ENCODE measurements around the gene SPTBN1.

DNA sequence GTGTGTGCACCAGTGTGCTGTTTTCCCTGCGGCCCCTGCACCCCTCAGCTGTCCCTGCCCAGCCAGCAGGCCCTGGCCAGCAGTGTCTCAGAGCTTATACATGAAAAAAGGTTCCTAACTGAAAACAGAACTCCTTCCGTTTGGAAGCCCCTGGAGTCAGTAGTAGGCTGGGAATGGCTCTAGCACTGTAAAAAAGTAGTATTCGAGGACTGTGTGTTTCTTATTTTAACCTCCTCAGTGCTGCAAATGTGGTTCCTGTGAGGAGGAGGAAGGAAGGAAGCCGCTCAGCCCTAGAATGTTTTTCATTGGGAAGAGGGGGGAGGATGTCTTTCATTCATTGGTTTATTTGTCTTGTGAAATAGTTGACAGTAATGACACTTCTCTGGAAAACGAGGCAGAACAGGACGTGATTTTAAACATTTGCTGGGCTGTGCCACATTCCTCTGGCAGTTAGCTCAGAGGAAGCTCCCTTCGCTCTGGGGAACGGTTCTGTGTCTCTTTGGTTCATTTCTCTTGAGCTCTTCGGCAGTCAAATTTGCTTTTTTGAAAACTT, 103.5 kb downstream of the SPTBN1 start:
- TF ChIP-seq ZFP30 (CRISPR knock-in tag; IDR thresholded peaks at IDR 0.05) (no peak), ZNF70 (CRISPR knock-in tag; IDR thresholded peaks at IDR 0.05) (no peak), ZFP3 (CRISPR knock-in tag; IDR thresholded peaks at IDR 0.05) (no peak), TSHZ2 (CRISPR knock-in tag; IDR thresholded peaks at IDR 0.05) (no peak), PPARA (CRISPR knock-in tag; IDR thresholded peaks at IDR 0.05; ENCODE audit: borderline replicate concordance) (no peak), RARB (CRISPR knock-in tag; IDR thresholded peaks at IDR 0.05) (no peak), TOX (CRISPR knock-in tag; IDR thresholded peaks at IDR 0.05; ENCODE audit: borderline replicate concordance) (no peak), CREB5 (CRISPR knock-in tag; IDR thresholded peaks at IDR 0.05; ENCODE audit: low read depth) (no peak), ZNF565 (CRISPR knock-in tag; conservative IDR thresholded peaks at IDR 0.05; ENCODE audit: low read depth) (no peak), ESRRG (CRISPR knock-in tag; IDR thresholded peaks at IDR 0.05) (no peak), CSRNP3 (CRISPR knock-in tag; IDR thresholded peaks at IDR 0.05) (no peak), GLIS3 (CRISPR knock-in tag; IDR thresholded peaks at IDR 0.05) (no peak), ZNF8 (CRISPR knock-in tag; IDR thresholded peaks at IDR 0.05) (no peak)
- TF ChIP-seq, protein P1, sequence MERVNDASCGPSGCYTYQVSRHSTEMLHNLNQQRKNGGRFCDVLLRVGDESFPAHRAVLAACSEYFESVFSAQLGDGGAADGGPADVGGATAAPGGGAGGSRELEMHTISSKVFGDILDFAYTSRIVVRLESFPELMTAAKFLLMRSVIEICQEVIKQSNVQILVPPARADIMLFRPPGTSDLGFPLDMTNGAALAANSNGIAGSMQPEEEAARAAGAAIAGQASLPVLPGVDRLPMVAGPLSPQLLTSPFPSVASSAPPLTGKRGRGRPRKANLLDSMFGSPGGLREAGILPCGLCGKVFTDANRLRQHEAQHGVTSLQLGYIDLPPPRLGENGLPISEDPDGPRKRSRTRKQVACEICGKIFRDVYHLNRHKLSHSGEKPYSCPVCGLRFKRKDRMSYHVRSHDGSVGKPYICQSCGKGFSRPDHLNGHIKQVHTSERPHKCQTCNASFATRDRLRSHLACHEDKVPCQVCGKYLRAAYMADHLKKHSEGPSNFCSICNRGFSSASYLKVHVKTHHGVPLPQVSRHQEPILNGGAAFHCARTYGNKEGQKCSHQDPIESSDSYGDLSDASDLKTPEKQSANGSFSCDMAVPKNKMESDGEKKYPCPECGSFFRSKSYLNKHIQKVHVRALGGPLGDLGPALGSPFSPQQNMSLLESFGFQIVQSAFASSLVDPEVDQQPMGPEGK (CRISPR knock-in tag; IDR thresholded peaks at IDR 0.05; ENCODE audit: borderline replicate concordance), result no peak
